ENCODE measurements around the gene NBPF11.

DNA sequence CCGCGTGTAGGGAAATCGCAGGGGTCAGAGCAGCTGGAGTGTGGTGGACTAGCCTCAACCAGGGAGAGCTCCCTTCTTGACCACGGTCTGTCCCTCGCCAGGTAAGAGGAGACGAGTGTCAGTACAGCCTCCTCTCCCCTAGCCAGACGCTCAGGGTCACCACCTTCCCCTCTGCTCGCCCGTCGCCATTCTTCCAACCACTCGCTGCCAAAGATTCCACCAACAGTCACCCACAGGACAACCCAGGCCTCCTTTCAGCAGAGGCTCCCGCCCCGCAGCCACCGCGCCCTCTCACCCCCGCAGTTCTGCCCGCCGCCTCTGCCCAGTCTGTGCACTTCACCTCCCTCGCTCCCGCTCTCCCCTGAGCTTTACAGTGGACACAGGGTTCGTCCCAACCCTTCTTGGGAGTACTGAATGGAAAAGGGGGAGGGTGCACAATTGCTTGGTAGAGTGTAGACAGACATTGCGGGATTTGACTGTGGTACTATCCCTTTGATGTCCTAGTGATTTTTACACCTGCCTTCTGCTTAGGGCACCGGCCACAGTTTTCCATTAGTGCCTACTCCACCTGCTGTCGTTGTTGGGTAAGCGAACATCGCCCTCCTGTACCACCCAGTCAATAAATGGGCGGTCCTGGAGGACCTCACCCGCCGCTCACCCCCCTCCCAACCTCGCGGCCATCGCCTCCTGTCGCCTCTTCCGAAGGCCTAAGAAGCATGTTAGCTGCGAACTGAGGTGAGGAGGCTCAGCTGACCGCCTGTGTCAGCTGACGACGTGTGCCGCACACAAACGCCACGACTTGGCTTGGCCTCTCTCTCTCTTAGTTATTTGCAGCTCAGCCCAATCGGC is 9.2 kb upstream of the NBPF11 start:
- TF ChIP-seq, protein P1, sequence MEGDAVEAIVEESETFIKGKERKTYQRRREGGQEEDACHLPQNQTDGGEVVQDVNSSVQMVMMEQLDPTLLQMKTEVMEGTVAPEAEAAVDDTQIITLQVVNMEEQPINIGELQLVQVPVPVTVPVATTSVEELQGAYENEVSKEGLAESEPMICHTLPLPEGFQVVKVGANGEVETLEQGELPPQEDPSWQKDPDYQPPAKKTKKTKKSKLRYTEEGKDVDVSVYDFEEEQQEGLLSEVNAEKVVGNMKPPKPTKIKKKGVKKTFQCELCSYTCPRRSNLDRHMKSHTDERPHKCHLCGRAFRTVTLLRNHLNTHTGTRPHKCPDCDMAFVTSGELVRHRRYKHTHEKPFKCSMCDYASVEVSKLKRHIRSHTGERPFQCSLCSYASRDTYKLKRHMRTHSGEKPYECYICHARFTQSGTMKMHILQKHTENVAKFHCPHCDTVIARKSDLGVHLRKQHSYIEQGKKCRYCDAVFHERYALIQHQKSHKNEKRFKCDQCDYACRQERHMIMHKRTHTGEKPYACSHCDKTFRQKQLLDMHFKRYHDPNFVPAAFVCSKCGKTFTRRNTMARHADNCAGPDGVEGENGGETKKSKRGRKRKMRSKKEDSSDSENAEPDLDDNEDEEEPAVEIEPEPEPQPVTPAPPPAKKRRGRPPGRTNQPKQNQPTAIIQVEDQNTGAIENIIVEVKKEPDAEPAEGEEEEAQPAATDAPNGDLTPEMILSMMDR (IDR thresholded peaks at IDR 0.05; ENCODE audit: insufficient read depth, low read depth, low read length), result no peak
- TF ChIP-seq EZH2 (IDR thresholded peaks at IDR 0.05; ENCODE audit: insufficient read depth, low read length), result no peak
